ENCODE results near the gene RGS5. TPM values are rescaled to one million over a fixed set of nuclear protein-coding genes. Genes with fewer than 3 reads are reported as not detected.
A peak's percentile ranks its signal among the peaks of the same experiment; 100 is the strongest.

The RGS5 gene
- total RNA-seq, 4 donors from 2014 or later = 88.9 to 455 (median 205) TPM

- Histone ChIP-seq H3K4me1 (peaks cover 0 to 4% (median 0%) of the 10 kb centered on the region in 4 donors), H3K27me3 (no peaks in the 10 kb centered on the region), H3K27ac (replicated peaks in 1 of 4) (no peak overlapping the region), H3K4me3 (no peak overlapping the region), H3K36me3 (no peaks in the 10 kb centered on the region), H3K9me3 (no peaks in the 10 kb centered on the region)
- no peak for TF ChIP-seq POLR2AphosphoS5 (IDR thresholded peaks at IDR 0.05)
- no peak for TF ChIP-seq CTCF (IDR thresholded peaks at IDR 0.05)
- TF ChIP-seq EP300 (IDR thresholded peaks at IDR 0.05) = no peak
- no peak for TF ChIP-seq POLR2A (IDR thresholded peaks at IDR 0.05; ENCODE audit: low read depth)
- 78% methylated on average over 4 of the region's 4 CpGs for WGBS
- intact Hi-C loops (cut with DNase I) = no loop called here
- DNase-seq (ENCODE audit: extremely low spot score) = no peak
Observed at GRCh38 chr1:163197022-163197421, 5.7 kb downstream of the RGS5 start.

GRCh38 chr1:163196449-163196787, 6.3 kb downstream of the RGS5 start:
- no peaks in the 10 kb centered on the region for H3K9me3 ChIP-seq
- no peaks in the 10 kb centered on the region for H3K36me3 ChIP-seq
- intact Hi-C loops (cut with DNase I) = no loop called here
- DNase-seq (ENCODE audit: extremely low spot score) = no peak
- no peak overlapping the region for H3K27ac ChIP-seq (replicated peaks in 1 of 4)
- peaks cover 0 to 4% (median 0%) of the 10 kb centered on the region in 4 donors for H3K4me1 ChIP-seq
- TF ChIP-seq EP300 (IDR thresholded peaks at IDR 0.05) (no peak), POLR2AphosphoS5 (IDR thresholded peaks at IDR 0.05) (no peak), CTCF (IDR thresholded peaks at IDR 0.05) (no peak), POLR2A (IDR thresholded peaks at IDR 0.05; ENCODE audit: low read depth) (no peak)
- H3K27me3 ChIP-seq = no peaks in the 10 kb centered on the region
- no peak overlapping the region for H3K4me3 ChIP-seq

- intact Hi-C loops (cut with DNase I) = no loop called here
- WGBS = 59% methylated on average over 5 of the region's 5 CpGs
Observed at GRCh38 chr1:163195728-163196448, 6.8 kb downstream of the RGS5 start.

GRCh38 chr1:163191301-163191700, 11.4 kb downstream of the RGS5 start:
- no peaks in the 10 kb centered on the region for H3K9me3 ChIP-seq
- no peak overlapping the region for H3K27ac ChIP-seq (replicated peaks in 1 of 4)
- DNase-seq (ENCODE audit: extremely low spot score) = no peak
- WGBS = 100% methylated on average over 1 of the region's 1 CpG
- no peak for TF ChIP-seq POLR2AphosphoS5 (IDR thresholded peaks at IDR 0.05)
- no peak for TF ChIP-seq CTCF (IDR thresholded peaks at IDR 0.05)
- H3K36me3 ChIP-seq = no peaks in the 10 kb centered on the region
- no peaks in the 10 kb centered on the region for H3K27me3 ChIP-seq
- H3K4me3 ChIP-seq = no peak overlapping the region
- no peaks in the 10 kb centered on the region for H3K4me1 ChIP-seq
- intact Hi-C loops (cut with DNase I) = no loop called here

More at GRCh38 chr1:163195728-163196448, 6.8 kb downstream of the RGS5 start:
- H3K27ac ChIP-seq (replicated peaks in 1 of 4) = no peak overlapping the region
- peaks cover 0 to 4% (median 0%) of the 10 kb centered on the region in 4 donors for H3K4me1 ChIP-seq
- peak in 1 of 2 donors; percentile 19 for TF ChIP-seq POLR2AphosphoS5 (IDR thresholded peaks at IDR 0.05)
- TF ChIP-seq CTCF (IDR thresholded peaks at IDR 0.05) = no peak
- H3K36me3 ChIP-seq = no peaks in the 10 kb centered on the region
- no peak overlapping the region for H3K4me3 ChIP-seq
- no peaks in the 10 kb centered on the region for H3K27me3 ChIP-seq
- H3K9me3 ChIP-seq = no peaks in the 10 kb centered on the region
- DNase-seq (ENCODE audit: extremely low spot score) = no peak

GRCh38 chr1:163188947-163189346, 13.8 kb downstream of the RGS5 start:
- no peaks in the 10 kb centered on the region for H3K4me1 ChIP-seq
- no peak overlapping the region for H3K27ac ChIP-seq (replicated peaks in 1 of 4)
- 85% methylated on average over 3 of the region's 3 CpGs for WGBS
- no peak for DNase-seq (ENCODE audit: extremely low spot score)
- H3K9me3 ChIP-seq = no peaks in the 10 kb centered on the region
- no peaks in the 10 kb centered on the region for H3K36me3 ChIP-seq
- no peaks in the 10 kb centered on the region for H3K27me3 ChIP-seq
- H3K4me3 ChIP-seq = no peak overlapping the region
- no peak for TF ChIP-seq CTCF (IDR thresholded peaks at IDR 0.05)
- no peak for TF ChIP-seq EP300 (IDR thresholded peaks at IDR 0.05)
- TF ChIP-seq POLR2AphosphoS5 (IDR thresholded peaks at IDR 0.05) = no peak
- TF ChIP-seq POLR2A (IDR thresholded peaks at IDR 0.05; ENCODE audit: low read depth) = no peak
- intact Hi-C loops (cut with DNase I) = no loop called here
